Raji (cell line): ENCODE data around the gene PMP22.

ENCODE experiments used
- POLR2A ChIP-seq: IDR thresholded peaks from 2 replicates; pipeline ENCODE4 v1.6.1; 2011; ENCODE audit warnings: low read depth, low read length, control low read depth; ENCODE audit not compliant: insufficient read depth

Gene PMP22

GRCh38 chr17:15285466-15285865 lies 20.3 kb upstream of the PMP22 start:
- no peak for TF ChIP-seq POLR2A

GRCh38 chr17:15284537-15284936 lies 19.4 kb upstream of the PMP22 start:
- TF ChIP-seq POLR2A: no peak

- no peak for TF ChIP-seq POLR2A
Measured at GRCh38 chr17:15284107-15284506, 19.0 kb upstream of the PMP22 start.

GRCh38 chr17:15281909-15282308 lies 16.8 kb upstream of the PMP22 start:
- TF ChIP-seq POLR2A: no peak

GRCh38 chr17:15278924-15279477 lies 13.9 kb upstream of the PMP22 start:
- no peak for TF ChIP-seq POLR2A

- TF ChIP-seq POLR2A: no peak
Measured at GRCh38 chr17:15278380-15278779, 13.3 kb upstream of the PMP22 start.

GRCh38 chr17:15274017-15274416 lies 8.9 kb upstream of the PMP22 start:
- TF ChIP-seq POLR2A: no peak

GRCh38 chr17:15273141-15273793 lies 8.1 kb upstream of the PMP22 start:
- no peak for TF ChIP-seq POLR2A

- no peak for TF ChIP-seq POLR2A
Measured at GRCh38 chr17:15271741-15272140, 6.6 kb upstream of the PMP22 start.

GRCh38 chr17:15270628-15271381 lies 5.7 kb upstream of the PMP22 start:
- TF ChIP-seq POLR2A: no peak

- no peak for TF ChIP-seq POLR2A
Measured at GRCh38 chr17:15269780-15270089, 4.6 kb upstream of the PMP22 start.

- no peak for TF ChIP-seq POLR2A
Measured at GRCh38 chr17:15269087-15269779, 4.1 kb upstream of the PMP22 start.

GRCh38 chr17:15268461-15268860 lies 3.3 kb upstream of the PMP22 start:
- TF ChIP-seq POLR2A: no peak

- TF ChIP-seq POLR2A: no peak
Measured at GRCh38 chr17:15267996-15268395, 2.9 kb upstream of the PMP22 start.

- TF ChIP-seq POLR2A: no peak
Measured at GRCh38 chr17:15266325-15267125, 1.4 kb upstream of the PMP22 start.
